ENCODE results near the gene CR1L. TPM values are rescaled to one million over a fixed set of nuclear protein-coding genes. Genes with fewer than 3 reads are reported as not detected.
"Not testable (repeated sequence)": the region's sequence is repeated elsewhere in the genome, so short reads cannot be mapped to it uniquely, and the experiment has no call there.

CR1L gene
- total RNA-seq, 1 donor from 2014 or later, result not detected

GRCh38 chr1:207703712-207704111, 58.8 kb downstream of the CR1L start:
- no peak overlapping the region for H3K27ac Mint-ChIP-seq (ENCODE audit: unreplicated experiment)
- peaks cover 5% of the 10 kb centered on the region for H3K4me1 Mint-ChIP-seq (ENCODE audit: low read depth)
- H3K36me3 Mint-ChIP-seq (ENCODE audit: low read depth), result no peaks in the 10 kb centered on the region
- DNase-seq (ENCODE audit: low spot score), result no peak
- H3K27me3 Mint-ChIP-seq (ENCODE audit: low read depth), result no peaks in the 10 kb centered on the region
- H3K4me3 Mint-ChIP-seq (ENCODE audit: unreplicated experiment), result no peak overlapping the region
- no peaks in the 10 kb centered on the region for H3K9me3 Mint-ChIP-seq (ENCODE audit: low read depth)
- TF ChIP-seq CTCF (IDR thresholded peaks at IDR 0.05), result no peak

- H3K27ac Mint-ChIP-seq (ENCODE audit: unreplicated experiment); H3K36me3 Mint-ChIP-seq (ENCODE audit: low read depth): not testable (repeated sequence)
These were observed 63.1 kb downstream of the CR1L start for GRCh38 chr1:207708004-207708403.

GRCh38 chr1:207711285-207711684, 66.4 kb downstream of the CR1L start:
- Mint-ChIP-seq H3K9me3 (ENCODE audit: low read depth) (no peaks in the 10 kb centered on the region), H3K27me3 (ENCODE audit: low read depth) (peaks cover 1% of the 10 kb centered on the region), H3K4me3 (ENCODE audit: unreplicated experiment) (no peak overlapping the region), H3K36me3 (ENCODE audit: low read depth) (no peaks in the 10 kb centered on the region), H3K4me1 (ENCODE audit: low read depth) (peaks cover 5% of the 10 kb centered on the region), H3K27ac (ENCODE audit: unreplicated experiment) (no peak overlapping the region)
- no peak for DNase-seq (ENCODE audit: low spot score)
- peak; percentile 21 for TF ChIP-seq CTCF (IDR thresholded peaks at IDR 0.05)

More at GRCh38 chr1:207708004-207708403, 63.1 kb downstream of the CR1L start:
- not testable (repeated sequence) for DNase-seq (ENCODE audit: low spot score); H3K27me3 Mint-ChIP-seq (ENCODE audit: low read depth); H3K9me3 Mint-ChIP-seq (ENCODE audit: low read depth); H3K4me1 Mint-ChIP-seq (ENCODE audit: low read depth); H3K4me3 Mint-ChIP-seq (ENCODE audit: unreplicated experiment)

GRCh38 chr1:207712701-207713100, 67.8 kb downstream of the CR1L start:
- H3K9me3 Mint-ChIP-seq (ENCODE audit: low read depth); H3K4me3 Mint-ChIP-seq (ENCODE audit: unreplicated experiment); DNase-seq (ENCODE audit: low spot score); H3K27me3 Mint-ChIP-seq (ENCODE audit: low read depth); H3K4me1 Mint-ChIP-seq (ENCODE audit: low read depth); H3K36me3 Mint-ChIP-seq (ENCODE audit: low read depth); H3K27ac Mint-ChIP-seq (ENCODE audit: unreplicated experiment): not testable (repeated sequence)

- Mint-ChIP-seq H3K9me3 (ENCODE audit: low read depth) (no peaks in the 10 kb centered on the region), H3K27me3 (ENCODE audit: low read depth) (peaks cover 1% of the 10 kb centered on the region)
These were observed 68.6 kb downstream of the CR1L start for GRCh38 chr1:207713529-207713928.

GRCh38 chr1:207719234-207719633, 74.3 kb downstream of the CR1L start:
- TF ChIP-seq CTCF (IDR thresholded peaks at IDR 0.05), result no peak
- no peaks in the 10 kb centered on the region for H3K4me1 Mint-ChIP-seq (ENCODE audit: low read depth)
- H3K27me3 Mint-ChIP-seq (ENCODE audit: low read depth), result peaks cover 4% of the 10 kb centered on the region
- no peaks in the 10 kb centered on the region for H3K36me3 Mint-ChIP-seq (ENCODE audit: low read depth)
- no peak overlapping the region for H3K27ac Mint-ChIP-seq (ENCODE audit: unreplicated experiment)
- H3K9me3 Mint-ChIP-seq (ENCODE audit: low read depth), result no peaks in the 10 kb centered on the region
- H3K4me3 Mint-ChIP-seq (ENCODE audit: unreplicated experiment), result no peak overlapping the region
- no peak for DNase-seq (ENCODE audit: low spot score)

More at GRCh38 chr1:207713529-207713928, 68.6 kb downstream of the CR1L start:
- H3K27ac Mint-ChIP-seq (ENCODE audit: unreplicated experiment), result no peak overlapping the region
- no peaks in the 10 kb centered on the region for H3K36me3 Mint-ChIP-seq (ENCODE audit: low read depth)
- no peak for TF ChIP-seq CTCF (IDR thresholded peaks at IDR 0.05)
- no peaks in the 10 kb centered on the region for H3K4me1 Mint-ChIP-seq (ENCODE audit: low read depth)
- no peak overlapping the region for H3K4me3 Mint-ChIP-seq (ENCODE audit: unreplicated experiment)
- no peak for DNase-seq (ENCODE audit: low spot score)

- H3K4me1 Mint-ChIP-seq (ENCODE audit: low read depth); DNase-seq (ENCODE audit: low spot score); H3K36me3 Mint-ChIP-seq (ENCODE audit: low read depth); H3K9me3 Mint-ChIP-seq (ENCODE audit: low read depth); H3K4me3 Mint-ChIP-seq (ENCODE audit: unreplicated experiment); H3K27ac Mint-ChIP-seq (ENCODE audit: unreplicated experiment); H3K27me3 Mint-ChIP-seq (ENCODE audit: low read depth): not testable (repeated sequence)
These were observed 83.4 kb downstream of the CR1L start for GRCh38 chr1:207728200-207728858.

- H3K9me3 Mint-ChIP-seq (ENCODE audit: low read depth); H3K4me3 Mint-ChIP-seq (ENCODE audit: unreplicated experiment); DNase-seq (ENCODE audit: low spot score); H3K27me3 Mint-ChIP-seq (ENCODE audit: low read depth); H3K36me3 Mint-ChIP-seq (ENCODE audit: low read depth); H3K27ac Mint-ChIP-seq (ENCODE audit: unreplicated experiment); H3K4me1 Mint-ChIP-seq (ENCODE audit: low read depth): not testable (repeated sequence)
These were observed 92.7 kb downstream of the CR1L start for GRCh38 chr1:207737503-207738157.

GRCh38 chr1:207738158-207738659, 93.3 kb downstream of the CR1L start:
- not testable (repeated sequence) for H3K27me3 Mint-ChIP-seq (ENCODE audit: low read depth); H3K4me1 Mint-ChIP-seq (ENCODE audit: low read depth); H3K36me3 Mint-ChIP-seq (ENCODE audit: low read depth); H3K4me3 Mint-ChIP-seq (ENCODE audit: unreplicated experiment); DNase-seq (ENCODE audit: low spot score); H3K27ac Mint-ChIP-seq (ENCODE audit: unreplicated experiment); H3K9me3 Mint-ChIP-seq (ENCODE audit: low read depth)

Data from chondrocyte (in vitro differentiated cells).